Uterus (tissue), 2 donors: Measurements from ENCODE around the gene SP6.

ENCODE experiments used
- POLR2A ChIP-seq, 2 donors: fragments of 450-650 bp; IDR thresholded peaks; one replicate each; pipeline ENCODE4 v1.6.1; 2016; ENCODE audit warnings: antibody characterized with exemption in 2 of 2, mild to moderate bottlenecking in 1 of 2, moderate library complexity in 1 of 2
- TF ChIP-seq, protein P1 (sequence below), 4 experiments: fragments of 200-600 bp in 2 of 4; fragments of 450-650 bp in 2 of 4; sonication (generic) in 2 of 4; IDR thresholded peaks; one replicate each; pipeline ENCODE4 v1.5.1; 2016 to 2019; ENCODE audit warnings: antibody characterized with exemption in 4 of 4, mild to moderate bottlenecking in 2 of 4, moderate library complexity in 1 of 4

DNA sequence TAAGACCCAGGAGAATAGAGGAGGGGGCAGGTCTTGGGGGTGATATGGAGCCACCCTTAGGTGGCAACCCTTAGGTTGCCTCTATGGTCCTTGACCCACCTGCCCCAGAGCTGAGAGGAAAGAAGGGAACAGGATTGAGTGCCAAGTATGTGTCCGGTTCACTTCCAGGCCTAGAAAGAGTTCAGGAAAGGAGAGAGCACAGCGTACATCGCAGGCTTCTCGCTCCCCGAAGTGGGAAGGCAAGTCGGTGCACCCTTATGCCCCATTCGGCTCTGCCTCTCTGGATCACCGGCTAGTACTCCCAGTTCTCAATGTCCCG is 631 bp downstream of the SP6 start:
- TF ChIP-seq, protein P1, sequence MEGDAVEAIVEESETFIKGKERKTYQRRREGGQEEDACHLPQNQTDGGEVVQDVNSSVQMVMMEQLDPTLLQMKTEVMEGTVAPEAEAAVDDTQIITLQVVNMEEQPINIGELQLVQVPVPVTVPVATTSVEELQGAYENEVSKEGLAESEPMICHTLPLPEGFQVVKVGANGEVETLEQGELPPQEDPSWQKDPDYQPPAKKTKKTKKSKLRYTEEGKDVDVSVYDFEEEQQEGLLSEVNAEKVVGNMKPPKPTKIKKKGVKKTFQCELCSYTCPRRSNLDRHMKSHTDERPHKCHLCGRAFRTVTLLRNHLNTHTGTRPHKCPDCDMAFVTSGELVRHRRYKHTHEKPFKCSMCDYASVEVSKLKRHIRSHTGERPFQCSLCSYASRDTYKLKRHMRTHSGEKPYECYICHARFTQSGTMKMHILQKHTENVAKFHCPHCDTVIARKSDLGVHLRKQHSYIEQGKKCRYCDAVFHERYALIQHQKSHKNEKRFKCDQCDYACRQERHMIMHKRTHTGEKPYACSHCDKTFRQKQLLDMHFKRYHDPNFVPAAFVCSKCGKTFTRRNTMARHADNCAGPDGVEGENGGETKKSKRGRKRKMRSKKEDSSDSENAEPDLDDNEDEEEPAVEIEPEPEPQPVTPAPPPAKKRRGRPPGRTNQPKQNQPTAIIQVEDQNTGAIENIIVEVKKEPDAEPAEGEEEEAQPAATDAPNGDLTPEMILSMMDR (IDR thresholded peaks at IDR 0.05) = no peak
- TF ChIP-seq POLR2A (IDR thresholded peaks at IDR 0.05) = no peak
